GM18520 (cell line): ENCODE measurements around the gene ACSF2.
"Not testable (repeated sequence)": the region's sequence is repeated elsewhere in the genome, so short reads cannot be mapped to it uniquely, and the experiment has no call there.

ENCODE experiments used
- ATAC-seq: cut with Tn5 transposase; IDR thresholded peaks from one replicate; pipeline ENCODE4 v1.9.1; 2021; ENCODE audit not compliant: unreplicated experiment

The ACSF2 gene

GRCh38 chr17:50425682-50426471 lies at the start of gene ACSF2:
Gene ACSF2 (plus strand): TSS chr17:50426218. CDS start chr17:50426262, 44 bp downstream.
- ATAC-seq, result no peak

- no peak for ATAC-seq
Observed at GRCh38 chr17:50379351-50380132, 46.5 kb upstream of the ACSF2 start.

GRCh38 chr17:50380369-50381259 lies 45.4 kb upstream of the ACSF2 start:
- ATAC-seq, result no peak

- ATAC-seq, result no peak
Observed at GRCh38 chr17:50381260-50381815, 44.7 kb upstream of the ACSF2 start.

- ATAC-seq, result no peak
Observed at GRCh38 chr17:50381920-50382319, 44.1 kb upstream of the ACSF2 start.

- no peak for ATAC-seq
Observed at GRCh38 chr17:50382931-50383330, 43.1 kb upstream of the ACSF2 start.

- ATAC-seq, result no peak
Observed at GRCh38 chr17:50386510-50386909, 39.5 kb upstream of the ACSF2 start.

- ATAC-seq, result no peak
Observed at GRCh38 chr17:50388728-50389127, 37.3 kb upstream of the ACSF2 start.

- ATAC-seq, result no peak
Observed at GRCh38 chr17:50389534-50389933, 36.5 kb upstream of the ACSF2 start.

- ATAC-seq, result no peak
Observed at GRCh38 chr17:50392621-50393020, 33.4 kb upstream of the ACSF2 start.

GRCh38 chr17:50393700-50394099 lies 32.3 kb upstream of the ACSF2 start:
- ATAC-seq, result no peak

- ATAC-seq, result no peak
Observed at GRCh38 chr17:50394711-50395110, 31.3 kb upstream of the ACSF2 start.

GRCh38 chr17:50396261-50397110 lies 29.5 kb upstream of the ACSF2 start:
- no peak for ATAC-seq

GRCh38 chr17:50397111-50397918 lies 28.7 kb upstream of the ACSF2 start, which contains the start of gene LRRC59:
Gene LRRC59 (minus strand): TSS chr17:50397523. CDS start chr17:50397317, 206 bp downstream.
- peak; percentile 87 for ATAC-seq

GRCh38 chr17:50397919-50398285 lies 28.1 kb upstream of the ACSF2 start:
- ATAC-seq, result no peak

GRCh38 chr17:50398672-50399071 lies 27.3 kb upstream of the ACSF2 start:
- ATAC-seq, result not testable (repeated sequence)

GRCh38 chr17:50399591-50399990 lies 26.4 kb upstream of the ACSF2 start:
- ATAC-seq, result not testable (repeated sequence)

- not testable (repeated sequence) for ATAC-seq
Observed at GRCh38 chr17:50405351-50405750, 20.7 kb upstream of the ACSF2 start.

- ATAC-seq, result no peak
Observed at GRCh38 chr17:50406578-50406977, 19.4 kb upstream of the ACSF2 start.
